Measurements from ENCODE around the gene HSD17B1.

DNA sequence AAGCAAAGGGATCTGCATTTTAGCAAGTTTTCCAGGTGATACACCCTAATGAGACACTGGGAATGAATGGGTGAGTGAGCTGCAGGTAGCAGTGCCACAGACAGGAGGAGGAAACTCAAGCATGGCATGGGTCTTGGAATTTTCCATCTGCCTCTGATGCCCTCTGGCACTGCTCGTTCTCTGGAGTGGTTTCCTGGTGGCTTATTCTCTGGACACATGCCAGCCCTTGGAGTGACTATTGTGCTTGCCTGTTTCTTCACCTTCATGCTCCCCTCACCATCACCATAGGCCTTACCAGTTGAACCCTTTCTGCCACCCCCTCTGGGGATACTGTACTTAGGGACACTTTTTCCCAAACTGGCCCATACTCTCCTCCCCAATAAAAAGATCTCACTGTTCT lies 10.8 kb downstream of the HSD17B1 start:
- TF ChIP-seq EZH2phosphoT487 (IDR thresholded peaks at IDR 0.05; ENCODE audit: insufficient read depth, low read depth) (no peak), EZH2 (IDR thresholded peaks at IDR 0.05; ENCODE audit: insufficient read depth, poor library complexity, severe bottlenecking) (no peak)
